Measurements from ENCODE around the gene PIGU.

DNA sequence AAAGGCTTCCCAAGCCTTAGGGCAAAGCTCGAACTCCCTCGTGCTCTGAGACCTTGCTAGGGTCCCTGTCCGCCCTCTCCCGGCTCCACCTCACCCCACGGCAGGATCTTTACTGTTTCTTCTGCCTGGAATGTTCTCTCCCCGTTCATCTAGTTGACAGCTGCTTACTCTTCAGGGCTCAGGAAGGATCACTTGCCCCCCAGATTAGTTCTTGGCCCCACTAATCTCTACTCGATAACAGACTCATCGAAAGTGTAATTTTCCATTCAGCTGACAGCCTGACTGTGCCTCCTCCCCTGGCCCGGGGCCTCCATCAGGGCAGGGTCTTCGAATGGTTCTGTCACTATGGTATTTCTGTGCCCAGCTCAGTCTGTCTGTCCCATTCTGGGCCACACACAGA, 115.2 kb downstream of the PIGU start:
- no peak for TF ChIP-seq EZH2phosphoT487 (IDR thresholded peaks at IDR 0.05; ENCODE audit: insufficient read depth, low read depth)
- no peak for TF ChIP-seq EZH2 (IDR thresholded peaks at IDR 0.05; ENCODE audit: insufficient read depth, poor library complexity, severe bottlenecking)
